Uterus (tissue), 4 donors: Measurements from ENCODE around the gene ZBTB2. TPM values are rescaled to one million over a fixed set of nuclear protein-coding genes. Genes with fewer than 3 reads are reported as not detected.
"Not testable (repeated sequence)": the region's sequence is repeated elsewhere in the genome, so short reads cannot be mapped to it uniquely, and the experiment has no call there.

Experiments
- DNase-seq, 2 donors: peaks; one replicate each; pipeline ENCODE4 v3.0.0-alpha.2; 2019 to 2020
- H3K27ac ChIP-seq, 2 donors: fragments of 200-600 bp; sonication (generic); 1 replicate in 1 of 2; 2 replicates in 1 of 2; pipeline ENCODE4 v1.5.1; 2016 to 2018
- H3K27me3 ChIP-seq, 2 donors: fragments of 200-600 bp; sonication (generic); one replicate each; pipeline ENCODE4 v1.5.1; 2018 to 2019; ENCODE audit warnings: control low read depth in 1 of 2
- H3K36me3 ChIP-seq, 2 donors: fragments of 200-600 bp; sonication (generic); one replicate each; pipeline ENCODE4 v1.5.1; 2019; ENCODE audit warnings: control low read depth in 1 of 2
- H3K4me1 ChIP-seq, 2 donors: fragments of 200-600 bp; sonication (generic); one replicate each; pipeline ENCODE4 v1.5.1; 2018 to 2019; ENCODE audit warnings: control low read depth in 1 of 2
- H3K4me3 ChIP-seq, 2 donors: fragments of 200-600 bp; sonication (generic); 1 replicate in 1 of 2; 2 replicates in 1 of 2; pipeline ENCODE4 v1.5.1; 2018 to 2019; ENCODE audit warnings: mild to moderate bottlenecking in 1 of 2
- H3K9me3 ChIP-seq, 2 donors: fragments of 200-600 bp; sonication (generic); one replicate each; pipeline ENCODE4 v1.5.1; 2019; ENCODE audit warnings: control low read depth in 1 of 2
- POLR2A ChIP-seq, 2 donors: fragments of 450-650 bp; IDR thresholded peaks; one replicate each; pipeline ENCODE4 v1.6.1; 2016; ENCODE audit warnings: antibody characterized with exemption in 2 of 2, mild to moderate bottlenecking in 1 of 2, moderate library complexity in 1 of 2
- intact Hi-C: fragments of 100-400 bp; cut with DNase I; formaldehyde crosslinking; loops from one replicate; pipeline ENCODE4 v1.15.1; 2023; ENCODE audit warnings: low total_unique reads
- total RNA-seq, 4 donors: library from RNA; depleted of rRNA in 3 of 4; stranded (reverse); fragments of >200 nt in 3 of 4; gene quantifications; one replicate each; pipeline versions ENCODE4 v1.1.0 to v1.2.4, GENCODE V29; 2014 to 2023
- TF ChIP-seq, protein P1 (sequence below), 4 experiments: fragments of 200-600 bp in 2 of 4; fragments of 450-650 bp in 2 of 4; sonication (generic) in 2 of 4; IDR thresholded peaks; one replicate each; pipeline ENCODE4 v1.5.1; 2016 to 2019; ENCODE audit warnings: antibody characterized with exemption in 4 of 4, mild to moderate bottlenecking in 2 of 4, moderate library complexity in 1 of 4
- donor health status: DM: yes; HTN: yes; CAD: no.

ZBTB2 gene
- total RNA-seq, 4 donors from 2014 or later = 3.6 to 17.5 (median 6.8) TPM

DNA sequence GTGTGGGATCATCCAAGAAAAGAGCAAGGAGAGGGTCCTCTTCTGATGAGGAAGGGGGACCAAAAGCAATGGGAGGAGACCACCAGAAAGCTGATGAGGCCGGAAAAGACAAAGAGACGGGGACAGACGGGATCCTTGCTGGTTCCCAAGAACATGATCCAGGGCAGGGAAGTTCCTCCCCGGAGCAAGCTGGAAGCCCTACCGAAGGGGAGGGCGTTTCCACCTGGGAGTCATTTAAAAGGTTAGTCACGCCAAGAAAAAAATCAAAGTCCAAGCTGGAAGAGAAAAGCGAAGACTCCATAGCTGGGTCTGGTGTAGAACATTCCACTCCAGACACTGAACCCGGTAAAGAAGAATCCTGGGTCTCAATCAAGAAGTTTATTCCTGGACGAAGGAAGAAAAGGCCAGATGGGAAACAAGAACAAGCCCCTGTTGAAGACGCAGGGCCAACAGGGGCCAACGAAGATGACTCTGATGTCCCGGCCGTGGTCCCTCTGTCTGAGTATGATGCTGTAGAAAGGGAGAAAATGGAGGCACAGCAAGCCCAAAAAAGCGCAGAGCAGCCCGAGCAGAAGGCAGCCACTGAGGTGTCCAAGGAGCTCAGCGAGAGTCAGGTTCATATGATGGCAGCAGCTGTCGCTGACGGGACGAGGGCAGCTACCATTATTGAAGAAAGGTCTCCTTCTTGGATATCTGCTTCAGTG lies 40.8 kb downstream of the ZBTB2 start:
- intact Hi-C loops = no loop called here
- no peaks in the 10 kb centered on the region for H3K36me3 ChIP-seq
- no peak overlapping the region for H3K27ac ChIP-seq
- no peak overlapping the region for H3K4me3 ChIP-seq
- H3K4me1 ChIP-seq = no peaks in the 10 kb centered on the region
- no peak for TF ChIP-seq POLR2A (IDR thresholded peaks at IDR 0.05)
- TF ChIP-seq, protein P1, sequence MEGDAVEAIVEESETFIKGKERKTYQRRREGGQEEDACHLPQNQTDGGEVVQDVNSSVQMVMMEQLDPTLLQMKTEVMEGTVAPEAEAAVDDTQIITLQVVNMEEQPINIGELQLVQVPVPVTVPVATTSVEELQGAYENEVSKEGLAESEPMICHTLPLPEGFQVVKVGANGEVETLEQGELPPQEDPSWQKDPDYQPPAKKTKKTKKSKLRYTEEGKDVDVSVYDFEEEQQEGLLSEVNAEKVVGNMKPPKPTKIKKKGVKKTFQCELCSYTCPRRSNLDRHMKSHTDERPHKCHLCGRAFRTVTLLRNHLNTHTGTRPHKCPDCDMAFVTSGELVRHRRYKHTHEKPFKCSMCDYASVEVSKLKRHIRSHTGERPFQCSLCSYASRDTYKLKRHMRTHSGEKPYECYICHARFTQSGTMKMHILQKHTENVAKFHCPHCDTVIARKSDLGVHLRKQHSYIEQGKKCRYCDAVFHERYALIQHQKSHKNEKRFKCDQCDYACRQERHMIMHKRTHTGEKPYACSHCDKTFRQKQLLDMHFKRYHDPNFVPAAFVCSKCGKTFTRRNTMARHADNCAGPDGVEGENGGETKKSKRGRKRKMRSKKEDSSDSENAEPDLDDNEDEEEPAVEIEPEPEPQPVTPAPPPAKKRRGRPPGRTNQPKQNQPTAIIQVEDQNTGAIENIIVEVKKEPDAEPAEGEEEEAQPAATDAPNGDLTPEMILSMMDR (IDR thresholded peaks at IDR 0.05) = no peak
- H3K9me3 ChIP-seq = no peaks in the 10 kb centered on the region
- H3K27me3 ChIP-seq = no peaks in the 10 kb centered on the region
- no peak for DNase-seq

DNA sequence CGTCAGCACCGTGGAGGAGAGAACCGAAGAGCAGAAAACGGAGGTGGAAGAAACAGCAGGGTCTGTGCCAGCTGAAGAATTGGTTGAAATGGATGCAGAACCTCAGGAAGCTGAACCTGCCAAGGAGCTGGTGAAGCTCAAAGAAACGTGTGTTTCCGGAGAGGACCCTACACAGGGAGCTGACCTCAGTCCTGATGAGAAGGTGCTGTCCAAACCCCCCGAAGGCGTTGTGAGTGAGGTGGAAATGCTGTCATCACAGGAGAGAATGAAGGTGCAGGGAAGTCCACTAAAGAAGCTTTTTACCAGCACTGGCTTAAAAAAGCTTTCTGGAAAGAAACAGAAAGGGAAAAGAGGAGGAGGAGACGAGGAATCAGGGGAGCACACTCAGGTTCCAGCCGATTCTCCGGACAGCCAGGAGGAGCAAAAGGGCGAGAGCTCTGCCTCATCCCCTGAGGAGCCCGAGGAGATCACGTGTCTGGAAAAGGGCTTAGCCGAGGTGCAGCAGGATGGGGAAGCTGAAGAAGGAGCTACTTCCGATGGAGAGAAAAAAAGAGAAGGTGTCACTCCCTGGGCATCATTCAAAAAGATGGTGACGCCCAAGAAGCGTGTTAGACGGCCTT lies 41.6 kb downstream of the ZBTB2 start:
- intact Hi-C loops = no loop called here
- Histone ChIP-seq H3K4me1 (no peaks in the 10 kb centered on the region), H3K9me3 (no peaks in the 10 kb centered on the region), H3K27me3 (no peaks in the 10 kb centered on the region), H3K4me3 (no peak overlapping the region), H3K36me3 (no peaks in the 10 kb centered on the region), H3K27ac (no peak overlapping the region)
- no peak for DNase-seq
- TF ChIP-seq, protein P1 (IDR thresholded peaks at IDR 0.05) = no peak
- no peak for TF ChIP-seq POLR2A (IDR thresholded peaks at IDR 0.05)

DNA sequence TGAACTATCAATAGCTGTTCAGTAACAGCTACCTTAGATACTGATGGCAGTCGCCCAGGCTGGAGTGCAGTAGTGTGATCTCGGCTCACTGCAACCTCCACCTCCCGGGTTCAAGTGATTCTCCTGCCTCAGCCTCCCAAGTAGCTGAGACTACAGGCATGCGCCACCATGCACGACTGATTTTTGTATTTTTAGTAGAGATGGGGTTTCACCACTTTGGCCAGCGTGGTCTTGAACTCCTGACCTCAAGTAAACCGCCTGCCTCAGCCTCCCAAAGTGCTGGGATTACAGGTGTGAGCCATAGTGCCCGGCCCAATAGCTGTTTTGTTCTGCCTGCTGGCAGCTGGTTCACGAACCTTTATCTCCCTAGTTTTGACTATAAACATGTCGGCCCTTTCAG lies 48.6 kb downstream of the ZBTB2 start:
- H3K27ac ChIP-seq, H3K9me3 ChIP-seq, H3K36me3 ChIP-seq, H3K4me3 ChIP-seq, H3K27me3 ChIP-seq, intact Hi-C loops, DNase-seq, H3K4me1 ChIP-seq: not testable (repeated sequence)

DNA sequence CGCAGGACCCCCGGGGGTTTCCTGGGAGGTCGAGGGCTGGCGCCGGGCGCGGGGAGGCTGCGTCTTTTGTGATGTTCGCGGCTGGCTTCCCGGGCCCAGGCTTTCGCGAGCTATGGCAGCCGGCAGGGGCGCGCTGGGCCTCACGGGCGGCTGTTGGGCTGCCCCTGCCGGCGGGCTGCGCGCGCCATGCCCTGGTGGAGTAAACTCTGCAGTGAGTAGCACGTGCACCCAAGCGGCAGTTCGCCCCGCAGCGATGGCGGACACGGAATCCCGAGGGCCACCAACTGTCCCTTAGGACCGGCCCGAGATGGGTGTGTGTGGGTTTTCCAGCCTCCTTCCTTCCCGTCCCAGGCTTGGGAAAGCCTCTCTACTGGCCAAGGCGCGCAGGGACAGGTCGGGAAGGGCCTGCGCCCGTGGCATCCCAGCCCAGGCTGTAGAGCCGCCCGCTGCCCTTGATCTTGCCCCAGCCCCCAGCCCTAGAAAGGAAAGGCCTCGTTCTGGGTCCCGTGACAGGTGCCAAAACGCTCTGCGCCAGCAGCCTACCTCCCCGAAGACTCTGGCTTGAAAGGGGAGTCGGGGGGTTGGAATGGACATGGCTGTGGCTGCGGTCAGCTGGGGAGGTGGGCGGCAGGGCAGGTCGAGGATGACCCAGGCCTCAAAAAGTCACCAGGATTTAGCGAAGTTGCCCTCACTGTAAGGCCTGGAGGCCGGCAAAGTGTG lies 49.7 kb downstream of the ZBTB2 start:
- no peaks in the 10 kb centered on the region for H3K9me3 ChIP-seq
- no peaks in the 10 kb centered on the region for H3K27me3 ChIP-seq
- intact Hi-C loops = no loop called here
- TF ChIP-seq POLR2A (IDR thresholded peaks at IDR 0.05) = no peak
- TF ChIP-seq, protein P1 (IDR thresholded peaks at IDR 0.05) = no peak
- H3K4me3 ChIP-seq = no peak overlapping the region
- no peaks in the 10 kb centered on the region for H3K36me3 ChIP-seq
- DNase-seq = no peak
- H3K27ac ChIP-seq = no peak overlapping the region
- H3K4me1 ChIP-seq = no peaks in the 10 kb centered on the region

DNA sequence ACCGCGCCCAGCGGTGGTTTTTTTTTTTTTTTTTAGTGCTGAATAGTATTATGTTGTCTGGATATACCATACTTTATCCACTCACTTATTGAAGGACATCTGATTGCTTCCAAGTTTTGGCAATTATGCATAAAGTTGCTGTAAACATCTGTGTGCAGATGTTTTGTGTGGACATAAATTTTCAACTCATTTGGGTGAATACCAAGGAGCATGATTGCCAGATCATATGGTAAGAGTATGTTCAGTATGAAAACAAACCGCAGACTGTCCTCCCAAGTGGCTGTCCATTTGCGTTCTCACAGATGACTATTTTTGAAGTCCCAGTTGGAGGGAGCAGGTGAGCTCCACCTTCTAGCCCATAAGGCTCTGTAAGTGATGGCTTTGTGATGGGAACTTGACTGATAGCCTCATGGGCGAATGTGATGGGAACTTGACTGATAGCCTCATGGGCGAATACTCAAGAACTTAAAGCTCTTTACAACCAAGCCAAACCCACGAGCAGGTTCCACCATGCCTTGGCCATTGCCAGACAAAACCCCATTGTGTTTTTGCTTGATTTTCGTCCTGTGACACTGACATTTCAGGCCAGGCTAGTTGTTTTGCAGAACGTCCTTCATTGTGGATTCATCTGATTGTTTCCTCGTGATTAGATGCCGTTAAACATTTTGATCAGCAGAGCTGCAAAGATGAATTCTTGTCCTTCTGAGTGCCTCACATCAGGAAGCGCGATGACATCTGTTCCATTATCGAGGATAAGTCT lies 51.0 kb downstream of the ZBTB2 start:
- Histone ChIP-seq H3K4me1 (no peaks in the 10 kb centered on the region), H3K9me3 (no peaks in the 10 kb centered on the region), H3K36me3 (no peaks in the 10 kb centered on the region), H3K27ac (no peak overlapping the region), H3K4me3 (no peak overlapping the region), H3K27me3 (no peaks in the 10 kb centered on the region)
- DNase-seq = no peak
- TF ChIP-seq POLR2A (IDR thresholded peaks at IDR 0.05) = no peak
- TF ChIP-seq, protein P1 (IDR thresholded peaks at IDR 0.05) = no peak
- intact Hi-C loops = no loop called here
